ENCODE data around the gene NLRP8.
"Not testable (repeated sequence)": the region's sequence is repeated elsewhere in the genome, so short reads cannot be mapped to it uniquely, and the experiment has no call there.

Gene NLRP8

DNA sequence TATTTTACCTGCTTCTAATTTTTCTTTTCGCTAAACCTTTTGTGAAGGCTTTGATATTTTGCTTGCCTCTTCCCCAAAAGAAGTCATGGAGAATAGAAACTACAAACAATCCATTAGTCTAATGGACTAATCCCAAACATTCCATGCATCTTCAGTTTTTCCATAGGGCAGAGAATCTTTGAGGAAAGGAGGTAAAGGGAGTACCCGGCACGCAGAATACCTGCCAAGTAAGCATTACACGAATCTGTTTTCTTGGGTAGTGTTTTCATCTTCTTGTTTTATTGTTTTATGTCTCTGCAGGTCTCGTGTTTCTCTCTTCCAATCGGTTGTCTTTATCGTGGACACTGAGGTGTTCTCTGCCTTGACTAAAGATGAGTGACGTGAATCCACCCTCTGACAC lies at the start of gene NLRP8:
NLRP8 (plus strand) TSS at position 301 of the 400 bp plus-strand sequence.
- no peak for FAIRE-seq

DNA sequence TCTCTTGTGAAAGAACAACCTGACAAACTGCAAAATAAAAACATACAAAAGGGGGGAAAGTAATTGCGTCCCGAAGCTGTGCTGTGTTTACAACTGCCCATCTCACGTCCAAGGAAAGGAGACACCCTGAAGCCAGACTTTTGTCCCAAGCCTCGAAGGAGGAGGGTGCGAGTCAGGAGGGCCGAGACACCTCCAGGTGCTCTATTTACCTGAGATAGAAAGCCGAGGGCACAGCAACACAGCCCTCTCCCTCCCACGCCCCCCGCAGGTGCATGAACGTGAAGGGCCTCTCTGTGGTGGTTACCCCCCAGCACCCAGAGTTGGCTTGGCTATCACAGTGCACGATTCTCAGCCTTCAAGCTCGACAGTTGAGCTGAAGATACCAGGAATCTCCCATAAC lies 48.7 kb upstream of the NLRP8 start:
- no peak for FAIRE-seq

DNA sequence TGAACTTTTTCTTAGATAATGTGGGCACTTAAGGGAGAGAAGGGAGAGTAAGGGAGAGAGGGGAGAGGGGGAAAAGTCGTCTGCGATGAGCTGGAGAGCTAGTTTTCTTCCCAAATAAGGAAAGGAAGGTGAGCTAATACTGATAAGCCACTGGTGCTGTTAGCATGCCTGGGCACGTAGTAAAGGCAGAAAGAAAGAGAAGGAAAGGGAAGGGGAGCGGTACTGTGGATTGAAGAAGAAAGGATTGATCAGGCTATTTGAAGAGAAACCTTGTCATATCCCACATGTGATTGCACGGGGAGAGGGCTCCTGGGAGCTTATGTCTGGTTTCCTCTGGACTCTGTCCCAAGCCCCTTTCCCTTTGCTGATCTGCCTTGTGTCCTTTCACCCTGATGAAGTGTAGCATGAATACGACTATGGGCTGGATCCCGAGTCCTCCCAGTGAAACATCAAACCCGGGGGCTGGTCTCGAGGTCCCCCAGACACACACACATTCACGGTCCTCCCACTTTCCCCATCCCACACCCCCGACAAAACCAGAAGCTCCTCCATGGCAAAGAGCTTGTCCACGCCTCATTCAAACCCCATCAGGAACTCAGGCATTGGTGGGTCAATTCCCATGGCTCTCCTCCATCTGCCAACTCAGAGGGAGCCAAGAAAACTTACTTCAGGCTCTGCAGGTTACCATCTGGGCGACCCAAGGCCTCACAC lies 46.1 kb upstream of the NLRP8 start:
- no peak for FAIRE-seq

DNA sequence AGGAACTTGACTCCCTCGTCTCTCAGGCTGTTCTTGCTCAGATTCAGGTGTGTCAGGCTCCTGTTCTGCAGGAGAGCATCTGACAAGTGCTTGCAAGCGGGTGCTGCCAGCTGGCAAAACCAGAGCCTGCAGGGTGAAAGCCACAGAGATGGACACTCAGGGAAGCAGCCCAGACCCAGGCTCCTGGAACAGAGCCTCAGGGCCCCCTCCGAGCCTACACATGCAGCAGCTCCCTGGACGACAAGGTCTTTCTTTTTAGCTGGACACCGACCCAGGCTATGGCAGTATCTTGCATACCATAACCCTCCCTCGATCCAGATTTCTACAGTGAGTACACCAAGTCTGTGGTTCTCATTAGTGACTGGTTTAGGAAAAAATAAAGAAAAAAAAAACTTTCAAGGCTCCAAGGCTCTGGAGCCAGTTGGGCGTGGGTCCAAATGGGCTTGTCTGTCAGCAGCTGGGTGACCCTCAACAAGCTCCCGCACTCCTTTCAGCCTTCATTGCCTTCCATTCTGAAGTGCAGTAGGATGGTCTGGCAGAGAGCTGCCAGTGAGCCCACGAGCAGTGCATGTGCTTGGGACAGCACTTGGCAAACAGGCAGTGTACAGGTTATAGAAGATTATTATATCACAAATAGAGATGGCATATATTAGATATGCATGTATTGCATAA lies 45.4 kb upstream of the NLRP8 start:
- no peak for FAIRE-seq

DNA sequence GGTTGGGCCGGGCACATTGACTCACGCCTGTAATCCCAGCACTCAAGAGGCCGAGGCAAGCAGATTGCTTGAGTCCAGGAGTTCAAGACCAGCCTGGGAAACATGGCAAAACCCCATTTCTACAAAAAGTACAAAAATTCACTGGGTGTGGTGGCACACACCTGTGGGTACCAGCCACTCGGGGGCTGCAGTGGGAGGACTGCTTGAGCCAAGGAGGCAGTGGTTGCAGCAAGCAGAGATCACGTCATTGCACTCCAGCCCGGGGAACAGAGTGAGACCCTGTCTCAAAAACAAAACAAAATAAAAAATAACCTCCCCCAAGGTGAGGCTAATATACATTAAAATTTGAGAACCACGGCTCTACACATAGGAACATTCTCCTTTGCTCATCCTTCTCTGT lies 40.3 kb upstream of the NLRP8 start:
- FAIRE-seq = no peak

DNA sequence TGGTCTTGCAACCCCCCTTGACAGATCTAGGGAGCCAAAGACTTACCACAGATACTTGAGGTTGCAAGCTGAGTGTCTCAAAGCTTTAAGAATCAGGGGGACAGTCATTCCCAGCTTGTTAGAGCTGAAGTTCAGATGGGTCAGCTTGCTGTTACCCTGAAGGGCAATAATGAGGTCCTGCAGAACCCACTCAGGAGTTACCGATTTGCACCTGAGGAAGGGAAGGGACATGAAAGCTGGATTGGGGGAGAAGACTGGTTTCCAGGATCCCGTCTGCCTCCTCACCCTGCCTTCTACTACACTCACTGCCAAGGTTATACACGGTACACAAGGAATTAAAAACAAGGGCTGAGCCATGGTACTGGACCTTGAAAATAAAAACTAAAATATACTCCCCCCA lies 39.9 kb upstream of the NLRP8 start:
- no peak for FAIRE-seq

DNA sequence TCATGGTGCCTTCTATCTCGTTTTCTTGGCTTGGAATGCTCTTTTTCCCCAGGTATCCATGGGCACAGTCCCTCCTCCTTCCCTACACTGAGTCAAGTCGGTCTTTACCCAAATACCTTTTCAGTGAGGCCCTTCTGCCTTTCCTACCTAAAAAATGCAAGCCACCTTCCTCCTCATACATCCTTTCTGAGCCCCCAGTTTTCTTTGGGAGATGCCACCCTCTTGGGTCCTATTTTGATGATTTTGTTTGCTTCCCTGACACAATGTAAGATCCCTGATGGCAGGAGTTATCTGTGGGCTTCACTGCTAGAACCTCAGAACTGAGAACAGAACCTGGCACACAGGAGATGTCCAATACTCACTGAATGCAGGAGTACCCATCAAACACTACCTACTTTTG lies 37.8 kb upstream of the NLRP8 start:
- no peak for FAIRE-seq

DNA sequence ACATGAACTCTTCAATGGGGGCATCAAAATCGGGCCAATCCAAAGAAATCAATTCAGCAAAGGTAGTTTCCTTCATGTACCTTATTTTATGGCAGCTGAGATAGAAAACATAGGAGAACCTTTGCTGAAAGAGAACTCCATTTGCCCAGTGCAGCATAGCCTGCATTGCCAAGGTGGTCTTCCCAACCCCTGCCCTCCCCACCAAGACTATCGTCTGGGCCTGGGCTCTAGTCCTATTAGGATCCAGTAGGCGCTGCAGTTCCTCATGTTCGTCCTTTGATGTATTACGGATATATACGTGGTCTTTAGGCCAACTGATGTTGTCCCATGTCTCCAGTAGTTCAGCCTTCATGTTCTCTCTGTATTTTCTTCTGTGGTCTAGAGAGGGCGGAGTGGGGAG lies 34.7 kb upstream of the NLRP8 start:
- no peak for FAIRE-seq

DNA sequence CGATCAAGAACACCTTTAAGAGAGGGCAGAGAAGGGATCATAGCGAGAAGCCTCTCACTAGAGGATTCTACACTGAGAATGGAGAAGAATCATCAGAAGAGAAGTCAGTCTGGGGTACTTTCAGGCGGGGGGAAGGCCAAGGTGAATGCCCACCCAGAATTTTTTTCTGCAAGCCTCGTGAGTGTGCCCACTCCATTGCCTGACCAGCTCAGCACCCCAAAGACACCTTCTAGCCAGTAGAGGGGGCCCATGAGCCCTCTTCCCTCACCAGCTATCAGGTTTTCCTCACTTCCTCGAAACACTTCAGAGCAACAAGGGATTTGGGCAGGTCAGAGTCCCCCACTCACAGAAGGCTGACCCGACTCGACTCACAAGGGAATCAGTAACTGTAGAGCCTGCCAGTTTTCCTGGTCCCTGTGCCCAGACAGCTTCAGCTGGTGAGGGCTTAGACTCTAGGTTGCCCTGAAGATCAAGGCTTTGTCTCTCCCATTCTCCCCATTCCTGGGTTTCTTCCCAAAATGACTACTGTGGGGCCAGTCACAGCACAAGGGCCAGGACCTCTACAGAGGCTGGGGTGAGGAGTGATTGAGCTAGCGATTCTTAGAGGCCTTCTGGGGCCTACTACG lies 33.9 kb upstream of the NLRP8 start:
- FAIRE-seq = no peak

DNA sequence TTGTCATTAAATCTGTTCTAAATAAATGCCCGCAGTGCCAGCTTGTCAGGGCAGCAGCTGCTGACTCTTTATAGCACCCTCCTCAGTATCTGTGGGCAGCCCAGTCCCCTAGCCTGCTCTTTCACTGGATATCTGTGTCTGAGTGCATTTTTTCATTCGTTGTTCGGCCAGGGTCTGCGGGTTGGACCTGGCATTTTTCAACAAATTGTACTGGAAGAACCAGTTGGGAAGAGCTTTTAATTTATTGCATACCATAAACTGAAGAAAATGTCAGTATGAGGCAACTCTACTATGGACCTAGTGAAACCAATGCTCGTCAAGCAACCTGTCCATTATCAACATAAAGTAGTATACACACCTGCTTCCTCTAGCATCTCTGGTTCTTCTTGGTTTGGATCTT lies 24.1 kb upstream of the NLRP8 start:
- FAIRE-seq = no peak

DNA sequence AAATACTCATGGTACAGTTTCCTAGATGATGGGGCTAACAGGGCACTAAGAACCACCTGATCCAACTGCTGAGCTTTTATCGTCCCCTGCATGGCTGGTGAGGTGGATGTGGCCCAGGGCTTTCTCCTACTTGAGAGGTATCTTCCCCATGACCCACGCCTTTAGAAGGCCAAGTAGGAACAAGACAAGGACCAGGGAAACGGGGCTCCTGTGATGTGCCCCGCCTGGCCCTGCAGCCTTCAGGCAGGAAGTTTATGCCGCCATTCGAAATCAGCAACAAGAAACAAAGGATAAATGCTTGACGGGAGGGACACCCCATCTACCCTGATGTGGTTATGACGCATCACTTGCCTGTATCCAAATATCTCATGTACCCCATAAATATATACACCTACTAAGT lies 19.6 kb upstream of the NLRP8 start:
- FAIRE-seq = no peak

DNA sequence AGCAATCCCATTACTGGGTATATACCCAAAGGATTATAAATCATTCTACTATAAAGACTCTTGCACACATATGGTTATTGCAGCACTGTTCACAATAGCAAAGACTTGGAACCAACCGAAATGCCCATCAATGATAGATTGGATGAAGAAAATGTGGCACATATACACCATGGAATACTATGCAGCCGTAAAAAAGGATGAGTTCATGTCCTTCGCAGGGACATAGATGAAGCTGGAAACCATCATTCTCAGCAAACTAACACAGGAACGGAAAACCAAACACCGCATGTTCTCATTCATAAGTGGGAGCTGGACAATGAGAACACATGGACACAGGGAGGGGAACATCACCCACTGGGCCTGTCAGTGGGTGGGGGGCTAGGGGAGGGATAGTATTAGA lies 18.4 kb upstream of the NLRP8 start:
- not testable (repeated sequence) for FAIRE-seq

DNA sequence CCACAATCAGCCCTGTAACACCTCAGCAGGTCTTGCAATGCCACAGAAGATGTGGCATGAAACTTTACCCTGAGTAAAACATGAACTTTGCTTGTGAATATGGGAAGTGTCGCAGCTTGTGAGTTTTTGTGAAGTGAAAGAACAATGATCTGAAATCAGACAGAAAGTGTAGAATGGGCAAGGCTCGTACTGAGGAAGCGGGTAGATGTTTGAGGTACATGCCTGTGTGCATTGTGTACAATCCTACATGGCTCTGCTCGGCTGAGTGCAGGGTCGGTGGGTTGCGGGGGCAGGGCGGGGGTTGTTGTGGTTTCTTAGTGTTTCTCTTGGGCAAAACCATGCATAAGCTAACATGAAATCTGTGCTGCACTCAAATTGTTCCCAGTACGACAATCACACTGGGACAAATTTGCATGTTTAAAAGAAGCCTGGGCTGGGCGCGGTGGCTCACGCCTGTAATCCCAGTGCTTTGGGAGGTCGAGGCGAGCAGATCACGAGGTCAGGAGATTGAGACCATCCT lies 16.6 kb upstream of the NLRP8 start:
- no peak for FAIRE-seq

DNA sequence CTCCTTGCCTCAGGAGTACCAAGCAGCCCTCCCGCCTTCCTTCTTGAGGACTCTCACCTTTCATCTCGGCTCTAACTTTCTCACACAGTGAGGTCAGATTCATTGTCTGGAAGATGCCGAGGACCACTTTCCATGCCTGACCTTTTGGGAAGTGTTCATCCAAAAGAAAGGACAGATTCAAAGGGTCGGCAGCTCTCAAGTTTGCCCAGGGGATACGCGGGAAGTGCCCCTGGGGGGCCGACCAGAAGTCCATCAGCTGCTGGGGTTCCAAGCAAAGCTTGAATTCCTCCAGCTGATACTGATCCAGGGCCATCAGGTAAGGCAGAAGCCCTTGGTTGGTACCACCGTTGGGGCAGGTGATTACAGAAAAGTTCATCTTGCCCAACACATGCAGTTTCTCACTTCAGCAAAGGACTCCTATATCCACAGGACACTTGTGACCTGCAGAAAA lies 15.7 kb upstream of the NLRP8 start, which contains the start of gene NLRP13:
NLRP13 (minus strand) TSS at position 401 of the 451 bp plus-strand sequence; CDS start at position 376, 25 bp downstream.
- FAIRE-seq = no peak

DNA sequence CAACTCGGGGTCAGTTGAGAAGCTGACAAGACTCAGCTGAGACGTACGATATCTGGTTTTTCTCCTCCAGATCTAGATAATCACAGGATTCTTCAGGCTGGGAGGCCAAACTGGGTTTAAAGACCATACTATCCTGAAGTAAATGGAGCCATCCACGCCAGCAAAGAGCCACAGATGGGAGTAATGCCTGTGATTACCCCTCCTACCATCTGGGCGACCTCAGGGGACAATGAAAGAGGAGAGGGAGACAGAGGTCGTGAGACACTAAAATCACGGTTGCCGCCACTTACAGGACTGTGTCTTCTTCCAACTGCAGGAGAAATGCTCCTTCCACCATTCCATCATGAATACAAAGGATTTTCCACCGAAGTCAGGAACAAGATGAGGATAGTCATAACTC lies 12.4 kb upstream of the NLRP8 start:
- FAIRE-seq = no peak

DNA sequence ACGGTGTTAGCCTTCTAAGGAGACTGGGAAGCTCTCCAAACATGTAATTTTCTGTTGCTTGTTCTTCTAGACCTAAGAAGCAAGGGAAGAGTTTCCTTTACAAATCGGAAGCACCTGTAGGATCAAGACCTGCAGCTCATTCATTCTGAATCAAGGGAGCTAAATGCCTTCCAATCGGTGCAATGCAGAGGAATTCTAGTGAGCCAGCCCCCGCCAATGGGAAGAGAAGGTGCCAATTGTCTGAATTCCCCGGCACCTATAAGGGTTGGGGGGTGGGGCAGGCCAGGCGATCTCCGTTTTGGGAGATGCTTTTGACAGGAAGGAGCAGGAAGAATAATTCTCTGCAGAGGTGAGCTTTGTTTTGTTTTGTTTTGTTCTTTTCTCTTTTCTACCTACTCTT lies 8.4 kb upstream of the NLRP8 start:
- no peak for FAIRE-seq

DNA sequence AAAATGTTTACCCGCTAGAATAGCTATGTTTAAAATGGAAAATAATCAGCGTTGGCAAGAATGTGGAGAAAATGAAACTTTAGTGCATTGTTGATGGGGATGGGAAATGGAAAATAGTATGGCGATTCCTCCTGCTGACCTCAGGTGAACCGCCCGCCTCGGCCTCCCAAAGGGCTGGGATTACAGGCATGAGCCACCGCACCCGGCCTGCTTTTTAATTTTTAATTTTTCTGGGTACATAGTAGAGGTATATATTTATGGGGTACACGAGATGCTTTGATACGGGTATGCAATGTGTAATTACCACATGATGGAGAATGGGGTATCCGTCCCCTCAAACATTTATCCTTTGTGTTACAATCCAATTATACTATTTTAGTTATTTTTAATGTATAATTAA lies 7.3 kb upstream of the NLRP8 start:
- FAIRE-seq = no peak

DNA sequence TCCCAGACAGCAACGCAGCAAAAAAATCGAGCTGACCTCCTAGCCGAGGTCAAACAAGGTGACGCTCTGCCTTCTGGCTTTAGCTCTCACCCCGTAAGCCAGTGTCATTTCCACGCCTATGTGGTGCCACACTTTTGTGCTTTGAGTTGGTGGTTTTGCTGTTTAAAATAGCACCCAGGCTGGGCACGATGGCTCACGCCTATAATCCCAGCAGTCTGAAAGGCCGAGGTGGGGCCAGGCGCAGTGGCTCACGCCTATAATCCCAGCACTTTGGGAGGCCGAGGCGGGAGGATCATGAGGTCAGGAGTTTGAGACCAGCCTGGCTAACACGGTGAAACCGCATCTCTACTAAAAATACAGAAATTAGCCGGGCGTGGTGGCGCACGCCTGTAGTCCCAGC lies 2.9 kb downstream of the NLRP8 start:
- not testable (repeated sequence) for FAIRE-seq

DNA sequence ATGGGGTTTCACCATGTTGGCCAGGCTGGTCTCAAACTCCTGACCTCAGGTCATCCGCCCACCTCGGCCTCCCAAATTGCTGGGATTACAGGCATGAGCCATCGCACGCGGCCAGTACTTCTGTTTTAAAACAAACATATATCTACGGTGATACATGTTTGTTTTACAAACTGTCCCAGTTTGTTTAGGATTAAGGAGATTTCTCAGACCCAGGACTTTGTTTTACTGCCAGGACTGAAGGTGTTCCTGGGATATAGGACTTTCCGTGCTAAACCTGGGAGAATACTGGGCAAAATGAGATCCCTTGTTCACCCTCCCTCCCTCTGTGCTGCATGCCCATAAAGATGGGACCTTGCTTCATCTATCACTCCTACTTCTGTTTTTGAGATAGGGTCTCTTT lies 8.8 kb downstream of the NLRP8 start:
- FAIRE-seq = no peak

DNA sequence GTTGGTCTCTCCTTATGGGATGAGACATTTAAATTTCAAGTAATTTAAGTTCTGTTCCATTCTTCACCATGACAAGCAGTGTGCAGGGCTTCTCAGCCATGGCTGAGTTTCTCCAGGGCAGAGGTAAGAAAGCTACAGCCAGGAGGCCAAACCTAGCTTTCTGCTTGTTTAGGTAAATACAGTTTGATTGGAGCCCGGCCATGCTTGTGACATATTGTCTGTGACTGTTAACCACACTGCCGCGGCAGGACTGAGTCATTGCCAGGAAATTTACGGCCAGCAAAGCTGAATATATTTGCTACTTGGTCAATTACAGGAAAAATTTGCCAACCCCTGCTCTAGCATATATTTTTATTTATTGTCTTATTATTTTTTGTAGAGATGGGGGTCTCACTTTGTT lies 10.7 kb downstream of the NLRP8 start:
- FAIRE-seq = no peak

DNA sequence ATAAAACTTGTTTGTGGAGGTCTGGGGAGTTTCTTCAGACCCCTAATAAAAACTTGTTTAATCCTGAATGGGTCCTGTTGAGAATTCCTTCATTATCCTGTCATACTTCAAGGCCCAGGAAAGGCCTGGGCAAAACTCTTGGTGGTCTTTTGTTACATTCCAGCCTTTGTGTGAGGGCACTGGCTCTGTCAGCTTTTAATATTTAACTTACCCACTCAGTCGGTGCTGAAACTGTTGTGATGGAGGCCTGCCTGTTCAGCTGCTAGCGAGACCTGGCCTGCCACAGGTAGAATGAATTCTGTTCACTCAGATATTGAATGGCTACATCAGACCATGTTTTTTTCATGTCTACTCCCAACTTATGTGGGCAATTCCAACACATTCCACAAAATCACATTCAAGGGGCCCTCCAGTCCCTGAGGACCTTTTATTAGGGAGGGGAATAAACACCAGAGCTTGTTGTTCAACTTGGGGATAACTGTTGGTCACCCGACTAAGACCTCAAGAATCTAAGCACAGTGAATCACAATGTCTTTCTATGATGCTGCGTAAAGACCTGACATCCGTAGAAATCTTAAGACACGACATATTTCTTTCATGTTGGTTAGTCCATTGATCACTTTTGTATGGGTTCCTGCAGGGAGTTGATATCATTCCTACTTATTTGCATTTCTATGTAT lies 12.5 kb downstream of the NLRP8 start:
- no peak for FAIRE-seq

DNA sequence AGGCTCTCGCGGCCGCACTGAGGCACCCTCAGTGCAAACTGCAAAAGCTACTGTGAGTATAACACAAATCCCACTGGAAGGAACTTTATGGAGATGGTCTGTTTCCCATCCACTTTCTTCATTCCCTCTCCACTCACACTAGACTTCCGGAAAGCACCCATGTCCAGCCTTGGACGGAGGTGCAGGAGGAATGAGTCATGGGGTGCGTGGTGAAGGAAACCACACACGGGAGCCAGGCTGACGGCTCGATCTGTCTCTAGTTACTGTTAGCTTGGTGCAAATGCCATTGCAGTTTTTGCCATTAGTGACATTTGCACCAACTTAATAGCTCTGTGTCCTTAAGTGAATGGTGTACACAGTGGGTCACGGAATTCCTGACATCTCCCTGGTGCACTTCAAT lies 14.6 kb downstream of the NLRP8 start:
- no peak for FAIRE-seq

DNA sequence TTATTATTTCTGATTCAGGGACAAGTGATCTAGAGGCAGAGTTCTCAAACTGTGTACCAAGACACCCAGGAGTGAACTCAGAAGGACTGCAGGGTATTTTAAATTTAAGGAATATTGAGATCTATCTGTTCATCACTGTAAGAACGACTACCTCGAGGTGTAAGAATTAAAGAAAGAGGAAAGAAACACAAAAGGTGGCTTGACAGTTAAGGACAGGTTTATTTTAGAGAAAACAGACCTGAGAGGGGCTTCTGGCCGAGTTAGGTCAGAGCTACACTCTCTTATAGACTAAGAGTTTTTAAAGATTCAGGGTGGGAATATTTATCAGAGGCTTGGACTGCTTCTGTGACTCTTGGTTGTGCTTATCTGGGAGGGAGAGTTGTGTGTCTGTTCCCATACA lies 26.4 kb downstream of the NLRP8 start:
- no peak for FAIRE-seq
